OCI-M2 (cell line): ENCODE measurements around the gene PAXX.

Experiments
- DNase-seq: peaks from one replicate; lab custom pipeline; 2025; ENCODE audit not compliant: unreplicated experiment; lab: John Stamatoyannopoulos, UW

PAXX gene

DNA sequence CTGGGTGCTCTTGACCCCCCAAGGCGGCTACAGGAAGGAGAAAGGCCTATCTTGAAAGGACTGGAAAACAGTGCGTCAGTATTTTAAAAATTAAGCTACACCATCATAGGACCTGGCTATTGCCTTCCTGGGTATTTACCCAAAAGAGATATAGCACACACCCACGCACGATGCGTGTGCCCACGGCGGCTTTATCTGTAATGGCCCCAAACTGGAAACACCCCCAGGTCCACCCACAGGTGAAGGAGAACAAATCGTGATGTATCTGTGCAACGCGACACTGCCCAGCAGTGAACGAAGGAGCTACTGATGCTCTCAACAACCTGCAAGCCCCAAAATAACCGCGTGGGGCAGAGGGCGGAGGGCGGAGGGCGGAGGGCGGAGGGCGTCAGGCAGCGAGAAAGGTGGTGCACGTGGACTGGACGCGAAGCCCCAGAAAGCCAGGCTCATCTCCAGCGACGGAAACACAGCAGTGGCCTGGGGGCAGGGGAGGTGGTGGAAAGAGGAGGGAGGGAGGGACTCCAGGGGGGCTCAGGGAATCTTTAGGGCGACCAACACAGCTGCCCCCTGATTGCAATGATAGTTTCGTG, 27.3 kb upstream of the PAXX start:
- no peak for DNase-seq

DNA sequence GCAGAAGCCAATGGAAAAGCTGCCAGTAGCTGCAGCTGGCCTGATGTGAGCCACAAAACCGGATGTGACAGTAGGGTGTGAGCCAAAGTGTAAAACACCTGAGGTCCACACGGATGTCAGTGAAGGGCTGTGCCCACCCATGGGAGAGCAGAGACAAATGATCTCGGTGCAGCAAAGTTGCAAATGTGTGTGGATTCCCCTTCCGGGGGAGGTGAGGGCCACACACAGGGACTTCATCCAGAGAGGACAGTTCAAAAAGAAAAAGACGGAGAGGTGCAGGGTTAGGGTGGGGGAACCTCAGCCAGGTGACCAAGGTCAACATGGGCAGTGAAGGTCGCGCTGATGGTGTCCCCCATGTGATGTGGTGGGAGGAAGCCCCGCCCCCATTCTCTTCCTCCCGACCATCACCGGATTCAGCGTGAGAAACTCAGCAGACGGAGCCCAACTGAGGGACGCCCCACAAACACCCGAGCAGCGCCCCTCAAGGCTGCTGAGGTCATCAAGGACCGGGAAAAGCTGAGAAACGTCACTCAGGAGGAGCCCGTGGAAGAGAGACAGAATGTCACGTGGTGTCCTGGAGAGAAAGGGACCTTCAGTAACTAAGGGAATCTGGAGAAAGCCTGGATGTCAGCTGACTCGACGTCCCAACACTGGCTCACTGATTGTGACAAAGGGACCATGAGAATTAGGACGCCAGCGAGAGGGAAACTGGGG, 26.3 kb upstream of the PAXX start:
- DNase-seq: no peak

DNA sequence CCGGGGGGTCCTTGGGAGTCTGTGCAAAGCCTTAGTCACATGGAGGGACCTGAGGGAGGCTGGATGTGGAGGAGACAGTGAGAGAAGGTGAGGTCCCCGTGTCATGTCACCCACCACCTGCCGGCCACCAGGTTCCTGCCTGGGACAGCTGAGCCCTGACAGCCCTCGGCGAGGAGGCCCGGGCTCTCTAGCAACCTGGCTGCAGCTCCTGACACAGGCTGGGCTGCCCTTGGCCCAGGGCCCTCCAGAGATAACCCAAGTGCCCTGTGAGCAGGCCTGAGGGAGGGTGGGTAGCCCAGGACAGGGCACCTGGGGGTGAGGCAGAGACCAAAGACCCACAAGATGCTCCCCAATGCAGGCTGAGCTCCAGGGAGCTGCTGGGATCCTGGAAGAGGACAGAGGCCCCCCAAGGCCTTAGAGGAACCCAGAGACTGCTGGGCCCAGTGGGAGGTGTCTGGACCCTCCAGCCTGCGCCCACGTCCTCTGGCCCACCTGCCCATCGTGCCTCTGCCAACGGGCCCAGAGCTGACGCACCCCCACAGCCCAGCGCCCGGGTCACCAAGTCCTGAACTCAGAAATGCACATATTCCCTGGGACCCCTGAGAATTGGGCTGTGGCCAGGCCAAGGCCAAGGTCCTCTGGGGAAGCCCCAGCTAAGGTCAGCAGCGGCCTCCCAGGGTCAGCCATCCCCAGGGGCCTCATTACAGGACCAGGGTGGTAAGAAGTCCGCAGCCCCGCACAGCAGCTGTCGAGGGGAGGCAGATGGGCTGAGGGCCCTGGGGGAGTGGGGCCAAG, 23.7 kb upstream of the PAXX start:
- no peak for DNase-seq

DNA sequence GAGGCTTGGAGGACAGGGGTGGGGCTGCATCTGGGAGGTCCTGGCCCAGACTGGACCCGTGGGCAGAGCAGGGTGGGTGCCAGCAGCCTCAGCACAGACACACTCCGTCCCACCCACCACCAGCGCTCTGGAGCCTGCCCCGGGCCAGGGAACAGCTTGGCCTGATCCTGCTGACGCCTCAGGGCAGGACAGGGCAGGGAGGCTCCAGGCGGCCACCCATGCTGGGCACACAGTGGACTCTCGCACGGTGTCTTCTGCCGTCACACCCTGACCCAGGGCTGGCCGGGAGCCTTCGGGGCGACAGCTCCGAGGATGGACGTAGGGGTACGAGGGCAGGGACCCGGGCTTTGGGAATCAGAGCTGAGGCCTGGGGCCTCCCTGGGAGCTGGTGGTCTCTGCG, 23.1 kb upstream of the PAXX start:
- DNase-seq: no peak

DNA sequence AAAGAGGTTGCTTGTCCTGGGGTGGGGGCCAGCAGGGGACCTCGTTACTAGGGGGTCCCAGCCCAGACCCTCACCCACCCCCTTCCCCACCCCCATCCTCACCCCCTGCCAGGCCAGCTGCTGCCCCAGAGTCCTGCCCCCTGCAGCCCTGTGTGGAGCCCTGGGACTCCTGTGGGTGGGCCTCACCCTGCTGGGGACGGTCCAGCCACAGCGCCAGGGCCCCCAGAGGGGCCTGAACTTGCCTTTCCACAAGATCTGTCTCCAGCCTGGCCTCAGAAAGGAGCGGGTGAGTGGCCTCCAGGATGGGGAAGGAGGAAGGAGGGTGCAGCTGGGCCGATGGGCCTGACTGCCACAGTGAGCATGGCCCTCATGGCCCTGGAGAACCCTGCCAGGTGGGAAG, 22.4 kb upstream of the PAXX start:
- no peak for DNase-seq

DNA sequence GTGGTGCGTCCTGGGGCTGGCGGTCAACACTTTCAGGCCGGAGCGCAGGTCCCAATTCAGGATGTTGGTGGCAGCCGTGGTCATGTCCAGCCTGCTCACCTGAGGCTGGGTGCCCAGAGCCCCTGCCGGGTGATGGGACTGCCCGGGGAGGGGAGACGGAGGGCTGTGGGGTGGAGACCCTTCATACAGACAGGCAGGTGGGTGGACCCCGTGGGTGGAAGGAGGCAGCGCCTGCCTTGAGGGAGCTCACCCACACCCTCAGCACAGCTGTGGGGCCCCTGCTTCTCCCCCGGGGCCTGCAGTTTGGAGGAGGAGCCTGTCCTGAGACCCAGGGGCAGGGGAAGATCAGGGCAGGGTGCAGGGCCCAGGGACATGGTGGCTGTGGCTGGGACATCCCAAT, 21.9 kb upstream of the PAXX start:
- DNase-seq: no peak

DNA sequence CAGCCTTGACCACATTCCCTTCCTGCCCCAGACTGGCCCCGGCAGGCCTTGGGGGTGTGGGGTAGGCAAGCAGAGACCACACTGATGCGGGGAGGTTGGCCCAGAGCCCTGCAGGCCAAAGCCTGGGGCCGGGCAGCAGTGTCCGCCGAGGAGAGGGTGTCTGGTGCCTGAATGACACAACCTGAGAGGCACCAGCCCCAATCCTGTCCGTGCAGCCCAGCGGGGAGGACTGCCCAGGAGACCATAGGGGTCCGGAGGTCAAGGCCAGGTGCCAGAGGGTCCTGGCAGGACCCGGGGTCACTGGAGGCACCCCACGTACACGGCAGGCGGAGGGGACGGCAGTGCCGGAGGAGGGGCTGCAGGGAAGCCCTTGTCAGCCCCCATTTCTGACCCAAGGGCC, 20.5 kb upstream of the PAXX start:
- no peak for DNase-seq

DNA sequence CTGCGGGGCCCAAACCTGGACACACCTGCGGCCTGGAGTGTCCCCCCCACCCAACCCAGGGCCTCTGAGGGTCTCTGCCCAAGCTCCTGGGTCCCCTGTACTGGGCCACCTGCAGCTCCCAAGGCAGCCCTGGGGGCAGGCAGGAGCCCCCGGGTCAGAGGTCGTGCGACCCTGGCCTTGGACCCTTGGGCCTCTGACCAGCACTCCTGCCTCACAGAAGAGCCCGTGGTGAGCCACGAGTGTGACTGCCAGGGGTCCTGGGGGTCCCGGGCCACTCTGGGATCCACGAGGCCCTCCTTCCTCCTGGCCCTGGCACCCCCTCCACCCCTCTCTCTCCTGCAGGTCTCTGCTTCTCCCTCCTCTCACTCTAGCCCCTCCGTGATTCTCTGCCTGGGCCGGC, 19.9 kb upstream of the PAXX start:
- no peak for DNase-seq

DNA sequence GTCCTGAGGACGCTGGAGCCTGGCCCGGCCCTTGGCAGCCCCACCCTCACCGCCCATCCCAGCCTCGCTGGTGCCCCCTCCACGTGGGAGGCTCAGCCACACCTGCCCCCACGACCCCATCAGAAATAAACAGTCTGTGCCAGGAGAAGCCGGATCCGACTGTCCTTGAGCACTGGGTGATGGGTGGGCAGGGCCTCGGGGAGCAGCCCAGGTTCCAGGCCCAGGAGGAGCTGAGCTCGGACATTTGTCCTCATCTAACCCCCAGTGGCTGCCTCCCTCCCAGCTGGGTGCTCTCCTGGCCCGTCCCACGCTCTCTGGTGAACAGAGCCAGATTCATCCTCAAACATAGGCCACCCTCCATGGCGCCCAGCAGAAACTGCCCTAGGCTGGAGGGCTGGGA, 19.5 kb upstream of the PAXX start:
- DNase-seq: no peak

DNA sequence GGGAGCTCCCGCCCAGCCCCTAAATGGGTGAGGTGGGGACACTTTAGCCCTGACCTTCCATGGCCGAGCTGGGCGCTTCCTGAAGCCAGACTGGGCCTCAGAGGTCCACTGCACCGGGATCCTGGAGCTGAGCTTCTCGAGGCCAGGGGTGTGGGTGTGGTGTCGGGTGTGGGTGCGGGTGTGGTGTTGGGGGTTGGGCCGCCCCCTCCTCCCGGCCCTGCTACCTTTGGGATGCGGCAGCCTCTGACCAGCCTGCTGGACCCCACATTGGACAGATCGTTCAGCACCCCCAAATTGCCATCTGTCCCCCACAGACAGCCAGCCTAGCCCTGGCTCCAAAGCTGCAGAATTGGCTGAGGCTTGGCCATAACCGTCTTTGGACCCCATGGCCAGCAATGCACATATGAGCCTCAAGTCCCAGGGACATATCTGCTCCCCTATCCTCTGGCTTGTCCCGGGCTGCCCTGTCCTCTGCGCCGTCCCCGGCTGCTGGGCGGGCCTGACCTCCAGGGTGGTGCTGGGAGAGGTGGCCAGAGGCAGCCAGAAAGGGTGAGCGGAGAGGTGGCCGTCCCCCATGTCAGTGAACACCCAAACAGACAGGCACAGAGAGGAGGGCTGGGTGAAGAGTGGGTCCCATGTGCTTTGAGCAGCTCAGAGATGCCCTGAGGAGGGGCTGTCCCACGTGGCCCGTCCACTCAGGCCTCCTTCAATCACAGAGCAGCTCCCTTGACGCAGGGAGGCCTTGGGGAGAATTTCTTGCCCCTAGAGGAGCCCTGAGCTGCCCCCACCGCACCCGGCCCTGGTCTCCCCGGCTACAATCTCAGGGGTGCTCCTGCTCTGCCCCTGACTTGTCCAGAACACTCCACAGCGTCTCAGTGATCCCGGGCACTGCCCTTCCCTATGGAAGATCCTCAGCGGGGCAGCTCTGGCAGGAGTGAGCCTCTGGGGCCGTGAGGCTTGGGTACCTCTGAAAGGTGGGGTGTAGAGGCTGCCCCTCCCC, 18.3 kb upstream of the PAXX start:
- DNase-seq: no peak

DNA sequence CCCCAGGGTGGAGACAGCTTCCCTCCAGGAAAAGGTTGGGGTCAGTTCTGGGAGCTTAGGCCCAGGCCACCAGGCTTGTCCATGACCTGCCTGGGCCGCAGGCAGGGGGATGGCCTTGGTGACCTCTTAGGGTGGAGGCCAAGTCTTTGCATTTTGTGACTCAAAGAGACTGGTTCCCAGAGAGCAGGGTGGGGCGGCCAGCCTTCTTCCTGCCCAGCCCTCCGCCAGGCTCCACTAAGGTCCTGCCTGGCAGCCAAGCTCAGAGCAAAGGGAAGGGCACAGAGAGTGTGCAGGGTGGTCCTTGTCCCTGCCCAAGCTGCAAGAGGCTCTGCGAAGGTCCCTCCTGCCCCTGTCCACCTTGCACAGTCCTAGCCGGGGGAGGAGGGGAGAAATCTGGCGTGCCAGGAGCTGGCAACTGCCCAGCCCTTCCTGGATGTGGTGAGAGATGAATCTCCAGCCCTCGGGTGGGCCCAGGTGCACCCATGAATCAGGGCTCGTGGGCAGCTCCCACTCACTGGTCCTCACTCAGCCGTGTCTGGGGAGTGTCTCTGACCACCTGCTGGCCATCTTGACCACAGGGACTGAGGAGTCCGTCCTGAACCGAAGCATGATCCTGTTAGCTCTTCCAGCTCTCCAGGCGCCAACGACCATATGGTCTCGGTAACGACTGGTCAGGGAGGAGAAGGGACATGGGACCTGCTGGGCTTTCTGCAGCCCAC, 17.2 kb upstream of the PAXX start:
- no peak for DNase-seq

DNA sequence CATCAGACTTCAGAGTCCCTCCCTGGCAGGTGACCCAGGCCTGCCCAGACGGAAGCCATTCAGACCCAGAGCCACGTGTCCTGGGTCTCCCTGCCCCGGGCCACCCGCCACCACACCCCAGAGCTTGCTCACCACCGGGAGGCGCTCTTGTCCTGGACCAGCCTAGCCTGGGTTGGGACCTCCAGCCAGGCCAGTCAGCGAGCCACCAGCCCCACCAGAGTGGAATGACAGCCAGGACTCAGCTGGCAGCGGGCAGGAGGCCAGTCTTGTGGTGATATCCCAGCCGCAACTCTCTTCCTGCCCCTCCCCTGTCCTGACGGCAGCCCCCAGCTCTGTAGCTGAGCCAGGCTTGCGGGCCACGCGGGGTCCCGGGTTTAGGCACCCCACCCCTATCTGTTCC, 16.6 kb upstream of the PAXX start:
- DNase-seq: no peak

DNA sequence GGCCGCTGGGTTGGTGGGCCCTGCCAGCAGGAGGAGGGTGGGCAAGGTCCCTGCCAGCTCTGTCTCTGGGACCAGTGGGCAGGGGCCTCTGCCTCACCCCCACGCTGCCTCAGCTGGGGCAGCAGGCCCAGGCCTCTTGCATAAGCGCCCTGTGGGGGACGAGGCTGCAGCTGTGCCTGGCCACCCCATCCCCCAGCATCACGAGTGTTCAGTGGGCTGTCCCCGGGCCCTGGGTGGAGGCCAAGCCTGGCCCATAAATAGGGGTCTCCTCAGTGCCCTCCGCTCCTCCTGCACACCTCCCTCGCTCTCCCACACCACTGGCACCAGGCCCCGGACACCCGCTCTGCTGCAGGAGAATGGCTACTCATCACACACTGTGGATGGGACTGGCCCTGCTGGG, 15.0 kb upstream of the PAXX start, which contains the start of gene PTGDS:
PTGDS (plus strand) TSS at position 282 of the 400 bp plus-strand sequence; CDS start at position 357, 75 bp downstream.
- DNase-seq: no peak

DNA sequence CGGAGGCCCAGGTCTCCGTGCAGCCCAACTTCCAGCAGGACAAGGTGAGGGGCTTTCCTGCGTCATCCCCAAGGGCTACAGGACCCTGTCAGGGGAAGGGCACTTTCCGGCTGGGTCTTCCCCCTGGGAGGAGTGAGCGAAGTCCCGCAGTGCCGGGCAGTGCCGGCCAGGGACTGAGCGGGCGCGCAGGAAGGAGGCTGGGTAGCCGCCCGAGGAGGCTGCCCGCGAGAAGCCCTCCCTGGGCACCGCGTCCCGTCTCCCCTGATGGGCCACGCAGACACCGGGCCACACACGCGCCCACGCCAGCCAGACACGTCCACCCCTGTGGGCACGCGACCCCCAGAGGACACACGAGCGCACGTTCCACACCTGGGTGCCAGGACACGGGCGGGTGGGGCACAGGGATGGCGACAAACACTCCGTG, 14.6 kb upstream of the PAXX start:
- DNase-seq: no peak

DNA sequence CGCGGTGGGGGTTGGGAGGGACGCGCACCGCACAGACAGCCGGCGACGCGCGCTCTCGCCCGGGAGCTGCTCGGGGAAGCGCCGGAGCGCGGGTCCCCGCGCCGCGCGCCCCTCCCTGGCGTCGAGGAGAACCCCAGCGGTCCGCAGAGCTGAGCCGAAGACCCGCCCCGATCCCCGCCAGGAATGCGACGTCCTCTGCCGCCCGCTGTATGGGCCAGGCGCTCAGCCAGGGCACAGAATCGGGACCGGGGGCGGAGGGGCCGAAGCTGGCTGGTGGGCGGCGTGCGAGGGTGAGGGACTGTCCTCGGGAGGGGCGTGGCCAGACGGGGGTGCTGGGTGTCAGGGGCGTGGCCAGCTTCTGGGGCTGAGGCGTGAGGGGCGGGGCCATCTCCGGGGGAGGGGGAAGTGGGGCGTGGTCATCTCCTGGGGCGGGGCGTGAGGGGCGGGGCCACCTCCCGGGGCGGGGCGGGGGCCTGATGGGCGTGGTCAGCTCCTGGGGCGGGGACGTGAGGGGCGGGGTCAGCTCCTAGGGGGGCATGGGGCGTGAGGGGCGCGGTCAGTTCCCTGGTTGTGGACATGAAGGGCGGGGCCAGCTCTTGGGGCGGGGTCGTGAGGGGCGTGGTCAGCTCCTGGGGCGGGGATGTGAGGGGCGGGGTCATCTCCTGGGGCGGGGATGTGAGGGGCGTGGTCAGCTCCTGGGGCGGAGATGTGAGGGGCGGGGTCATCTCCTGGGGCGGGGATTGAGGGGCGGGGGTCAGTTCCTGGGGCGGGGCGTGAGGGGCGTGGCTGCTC, 14.0 kb upstream of the PAXX start:
- DNase-seq: no peak

DNA sequence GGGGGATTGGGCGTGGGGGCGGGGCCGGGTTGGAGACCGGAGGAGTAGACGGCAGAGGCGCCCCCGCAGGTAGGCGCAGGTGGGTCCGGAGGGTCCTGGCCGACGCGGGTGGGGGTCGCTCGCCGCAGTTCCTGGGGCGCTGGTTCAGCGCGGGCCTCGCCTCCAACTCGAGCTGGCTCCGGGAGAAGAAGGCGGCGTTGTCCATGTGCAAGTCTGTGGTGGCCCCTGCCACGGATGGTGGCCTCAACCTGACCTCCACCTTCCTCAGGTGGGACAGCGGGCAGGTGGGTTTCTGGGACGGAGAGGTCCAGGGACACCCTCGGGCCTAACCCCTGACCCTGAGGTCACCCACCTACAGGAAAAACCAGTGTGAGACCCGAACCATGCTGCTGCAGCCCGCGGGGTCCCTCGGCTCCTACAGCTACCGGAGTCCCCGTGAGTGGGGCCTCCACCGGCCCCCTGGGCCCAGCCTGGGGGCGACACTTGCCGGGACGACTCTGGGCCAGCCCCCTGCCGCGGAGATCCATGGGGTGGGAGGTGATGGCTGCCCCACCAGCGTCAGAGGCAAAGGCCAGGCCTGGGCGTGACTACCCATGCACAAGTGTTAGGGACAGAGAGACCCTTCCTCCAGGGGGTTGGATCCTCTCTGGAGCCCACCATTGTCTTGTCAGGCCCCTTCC, 13.2 kb upstream of the PAXX start:
- DNase-seq: no peak

DNA sequence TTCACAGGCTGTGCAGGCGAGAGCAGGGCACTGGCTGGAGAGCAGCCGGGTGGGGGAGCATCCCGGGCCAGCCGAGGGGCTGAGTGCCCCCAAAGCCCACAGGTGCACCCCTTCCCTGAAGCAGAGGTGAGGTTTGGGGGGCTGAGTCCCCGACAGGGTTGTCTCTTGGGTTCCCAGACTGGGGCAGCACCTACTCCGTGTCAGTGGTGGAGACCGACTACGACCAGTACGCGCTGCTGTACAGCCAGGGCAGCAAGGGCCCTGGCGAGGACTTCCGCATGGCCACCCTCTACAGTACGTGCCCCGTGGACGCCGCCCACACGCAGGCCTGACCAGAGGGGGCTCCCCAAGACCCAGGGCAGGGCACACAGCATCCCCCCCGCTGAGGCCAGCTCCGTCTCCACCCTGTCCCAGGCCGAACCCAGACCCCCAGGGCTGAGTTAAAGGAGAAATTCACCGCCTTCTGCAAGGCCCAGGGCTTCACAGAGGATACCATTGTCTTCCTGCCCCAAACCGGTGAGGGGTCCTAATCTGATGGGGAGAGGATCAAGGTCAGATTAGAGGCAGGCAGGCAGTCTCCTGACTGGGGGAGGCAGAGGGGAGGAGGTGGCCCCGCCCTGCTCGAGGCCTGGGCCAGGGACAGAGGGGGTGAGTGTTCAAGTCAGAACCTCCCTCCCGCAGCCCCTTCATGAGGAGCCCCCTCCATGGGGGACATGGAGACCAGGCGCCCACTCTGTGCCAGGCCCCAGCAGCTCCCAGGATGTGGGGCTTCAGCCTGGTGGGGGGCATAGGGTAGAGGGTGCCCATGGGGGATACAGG, 12.2 kb upstream of the PAXX start:
- DNase-seq: no peak
